Stomach (tissue), 9 donors: ENCODE data around the gene PDZD11. TPM values are rescaled to one million over a fixed set of nuclear protein-coding genes. Genes with fewer than 3 reads are reported as not detected.
A peak's percentile ranks its signal among the peaks of the same experiment; 100 is the strongest.
"Not testable (repeated sequence)": the region's sequence is repeated elsewhere in the genome, so short reads cannot be mapped to it uniquely, and the experiment has no call there.

Experiments
- DNase-seq, 2 donors: peaks; one replicate each; pipeline versions ENCODE4 v3.0.0 to v3.0.0-alpha.2; 2013 to 2019
- H3K27ac ChIP-seq, 5 donors: fragments of 200-600 bp in 4 of 5; sonication (generic) in 4 of 5; one replicate each; pipeline ENCODE4 v1.5.1; 2013 to 2019; ENCODE audit warnings: mild to moderate bottlenecking in 1 of 5, moderate library complexity in 1 of 5
- H3K27me3 ChIP-seq, 3 donors: fragments of 200-600 bp; sonication (generic); one replicate each; pipeline ENCODE4 v1.5.1; 2017 to 2019; ENCODE audit warnings: mixed run types in 1 of 3
- H3K36me3 ChIP-seq, 4 donors: fragments of 200-600 bp; sonication (generic); 1 replicate in 3 of 4; 2 replicates in 1 of 4; pipeline ENCODE4 v1.5.1; 2016 to 2019
- H3K4me1 ChIP-seq, 4 donors: fragments of 200-600 bp; sonication (generic); one replicate each; pipeline ENCODE4 v1.5.1; 2016 to 2019
- H3K4me3 ChIP-seq, 4 donors: fragments of 200-600 bp; sonication (generic) in 3 of 4; one replicate each; pipeline ENCODE4 v1.5.1; 2016 to 2019; ENCODE audit warnings: mild to moderate bottlenecking in 1 of 4
- H3K9me3 ChIP-seq, 4 donors: fragments of 200-600 bp; sonication (generic); one replicate each; pipeline ENCODE4 v1.5.1; 2016 to 2019
- CTCF ChIP-seq, 7 experiments: fragments of 450-650 bp in 4 of 7; fragments of 200-600 bp in 3 of 7; sonication (generic) in 3 of 7; IDR thresholded peaks; one replicate each; pipeline ENCODE4 v1.5.1; 2016 to 2019; ENCODE audit warnings: antibody characterized with exemption in 7 of 7, control low read depth in 2 of 7, mild to moderate bottlenecking in 1 of 7
- EP300 ChIP-seq: sonication (generic); formaldehyde crosslinking; IDR thresholded peaks from one replicate; pipeline ENCODE4 v1.6.1; 2017; ENCODE audit warnings: antibody characterized with exemption
- POLR2A ChIP-seq, 4 donors: fragments of 450-650 bp; IDR thresholded peaks; one replicate each; pipeline ENCODE4 v1.6.1; 2016; ENCODE audit warnings: antibody characterized with exemption in 4 of 4, control low read depth in 2 of 4, mild to moderate bottlenecking in 1 of 4, moderate library complexity in 1 of 4
- POLR2AphosphoS5 ChIP-seq, 3 donors: sonication (generic); formaldehyde crosslinking; IDR thresholded peaks; one replicate each; pipeline ENCODE4 v1.6.1; 2016; ENCODE audit warnings: antibody characterized with exemption in 3 of 3
- WGBS, 5 donors: extraction: QIAGEN DNeasy Blood & Tissue Kit in 3 of 5; methylation state at CpG; one replicate each; pipeline versions ENCODE4 v1.1.5 to v1.1.7; 2013 to 2018; 5-methylcytosine and 5-hydroxymethylcytosine counted together
- intact Hi-C: fragments of 100-400 bp; cut with DNase I; formaldehyde crosslinking; loops from one replicate; pipeline ENCODE4 v1.15.1; 2023; ENCODE audit warnings: low total_unique reads
- polyA plus RNA-seq, 3 donors: library from polyadenylated mRNA; stranded (reverse); fragments of 200-250 nt; gene quantifications; one replicate each; pipeline ENCODE4 v1.2.3, GENCODE V29; 2013
- total RNA-seq, 5 donors: library from RNA; depleted of rRNA; stranded (reverse); fragments of >200 nt; gene quantifications; one replicate each; pipeline versions ENCODE4 v1.1.0 to v1.2.3, GENCODE V29; 2014 to 2016
- donor health status: healthy with polysubstance abuse.
- donor health status: Bipolar disorder and iron deficiency.
- donor health status: healthy.

Gene PDZD11
- total and polyA plus RNA-seq, 8 donors, result 2.3 to 172 (median 40.6) TPM

- peak overlapping the region; percentile 48 to 60 (median 56) for H3K4me3 ChIP-seq
- H3K4me1 ChIP-seq, result peaks cover 0 to 12% (median 9%) of the 10 kb centered on the region in 4 donors
- peak overlapping the region; percentile 67 to 81 (median 69) for H3K27ac ChIP-seq
- intact Hi-C loops, result no loop called here
- H3K36me3 ChIP-seq, result peaks cover 0 to 36% (median 28%) of the 10 kb centered on the region in 4 donors
- TF ChIP-seq CTCF (IDR thresholded peaks at IDR 0.05), result no peak
- TF ChIP-seq EP300, result no peak
- no peak for TF ChIP-seq POLR2AphosphoS5 (IDR thresholded peaks at IDR 0.05)
- no peak for TF ChIP-seq POLR2A (IDR thresholded peaks at IDR 0.05)
- H3K9me3 ChIP-seq, result peaks cover 0 to 6% (median 0%) of the 10 kb centered on the region in 4 donors
- 25 to 55% (median 29%) methylated on average over 7 to 11 of the region's 11 CpGs for WGBS, 5 donors
- H3K27me3 ChIP-seq, result no peaks in the 10 kb centered on the region
- DNase-seq, result no peak
Observed at GRCh38 chrX:70289168-70289792, 447 bp downstream of the PDZD11 start.

- Histone ChIP-seq H3K4me3 (no peak within 1 kb of the TSS), H3K9me3 (no peaks in the 10 kb centered on the region), H3K27me3 (no peaks in the 10 kb centered on the region), H3K36me3 (peaks cover 0 to 35% (median 22%) of the 10 kb centered on the region in 4 donors), H3K27ac (no peak within 1 kb of the TSS), H3K4me1 (no peaks in the 10 kb centered on the region)
- WGBS, 5 donors, result 90 to 99% (median 94%) methylated on average over 16 to 21 of the region's 21 CpGs
- TF ChIP-seq POLR2AphosphoS5 (IDR thresholded peaks at IDR 0.05) (no peak), POLR2A (IDR thresholded peaks at IDR 0.05) (no peak), CTCF (IDR thresholded peaks at IDR 0.05) (no peak), EP300 (no peak)
- intact Hi-C loops, result no loop called here
- DNase-seq, result no peak
Observed at GRCh38 chrX:70281951-70282350, 7.8 kb downstream of the PDZD11 start, which contains the start of gene RAB41. Gene RAB41, plus strand, starts transcription at chrX:70282172. Its CDS starts 46 bp downstream, at chrX:70282218.

GRCh38 chrX:70280573-70280972, 9.2 kb downstream of the PDZD11 start:
- Histone ChIP-seq H3K9me3 (no peaks in the 10 kb centered on the region), H3K36me3 (peaks cover 0 to 21% (median 8%) of the 10 kb centered on the region in 4 donors), H3K4me3 (no peak overlapping the region), H3K27me3 (no peaks in the 10 kb centered on the region), H3K27ac (no peak overlapping the region), H3K4me1 (no peaks in the 10 kb centered on the region)
- 50 to 94% (median 80%) methylated on average over 1 to 3 of the region's 3 CpGs for WGBS, 5 donors
- no peak for DNase-seq
- intact Hi-C loops, result no loop called here
- no peak for TF ChIP-seq POLR2A (IDR thresholded peaks at IDR 0.05)
- no peak for TF ChIP-seq POLR2AphosphoS5 (IDR thresholded peaks at IDR 0.05)
- no peak for TF ChIP-seq EP300

- H3K4me1 ChIP-seq, result no peaks in the 10 kb centered on the region
- H3K27ac ChIP-seq, result no peak overlapping the region
- intact Hi-C loops, result no loop called here
- no peaks in the 10 kb centered on the region for H3K27me3 ChIP-seq
- H3K4me3 ChIP-seq, result no peak overlapping the region
- H3K9me3 ChIP-seq, result no peaks in the 10 kb centered on the region
- 83 to 95% (median 86%) methylated on average over 3 of the region's 3 CpGs for WGBS, 5 donors
- TF ChIP-seq POLR2AphosphoS5 (IDR thresholded peaks at IDR 0.05) (no peak), EP300 (no peak), POLR2A (IDR thresholded peaks at IDR 0.05) (no peak), CTCF (IDR thresholded peaks at IDR 0.05) (no peak)
- H3K36me3 ChIP-seq, result peaks cover 0 to 9% (median 4%) of the 10 kb centered on the region in 4 donors
- DNase-seq, result no peak
Observed at GRCh38 chrX:70279081-70279480, 10.6 kb downstream of the PDZD11 start.

- 71 to 87% (median 84%) methylated on average over 7 of the region's 7 CpGs for WGBS, 5 donors
- H3K4me1 ChIP-seq, intact Hi-C loops, H3K4me3 ChIP-seq, H3K9me3 ChIP-seq, DNase-seq, H3K36me3 ChIP-seq, H3K27me3 ChIP-seq, H3K27ac ChIP-seq: not testable (repeated sequence)
Observed at GRCh38 chrX:70274029-70274428, 15.7 kb downstream of the PDZD11 start.
